Hematopoietic multipotent progenitor cell (in vitro differentiated cells): Measurements from ENCODE around the gene CCDC88A. TPM values are rescaled to one million over a fixed set of nuclear protein-coding genes. Genes with fewer than 3 reads are reported as not detected.
A peak's percentile ranks its signal among the peaks of the same experiment; 100 is the strongest.
"Not testable (repeated sequence)": the region's sequence is repeated elsewhere in the genome, so short reads cannot be mapped to it uniquely, and the experiment has no call there.

Experiments
- DNase-seq, 3 donors: peaks; one replicate each; pipeline ENCODE4 v3.0.0-alpha.2; 2011 to 2015; ENCODE audit warnings: low read depth in 2 of 3, low spot score in 2 of 3
- total RNA-seq: library from RNA; depleted of rRNA; stranded (reverse); fragments of >200 nt; gene quantifications from one replicate; pipeline ENCODE4 v1.2.3, GENCODE V29; 2012

CCDC88A gene
- total RNA-seq, 1 donor, result 47.1 TPM

- DNase-seq, result no peak
These were observed 92.0 kb downstream of the CCDC88A start for GRCh38 chr2:55327470-55328230.

GRCh38 chr2:55314985-55315384 is 104.7 kb downstream of the CCDC88A start:
- DNase-seq, result no peak

- peak in 2 of 3 donors; percentile 1 to 17 for DNase-seq
These were observed 108.2 kb downstream of the CCDC88A start for GRCh38 chr2:55311444-55311870.

- DNase-seq, result peak in 2 of 3 donors; percentile 15 to 21
These were observed 110.2 kb downstream of the CCDC88A start for GRCh38 chr2:55309446-55309845.

- no peak for DNase-seq
These were observed 117.4 kb downstream of the CCDC88A start for GRCh38 chr2:55302241-55302640.

- DNase-seq, result no peak
These were observed 118.4 kb downstream of the CCDC88A start for GRCh38 chr2:55301277-55301676.

- DNase-seq, result no peak
These were observed 123.3 kb downstream of the CCDC88A start for GRCh38 chr2:55296393-55296792.

GRCh38 chr2:55283083-55283482 is 136.6 kb downstream of the CCDC88A start:
- DNase-seq, result no peak

- DNase-seq, result peak; percentile 69 to 90 (median 88)
These were observed 137.3 kb downstream of the CCDC88A start for GRCh38 chr2:55282110-55282917.

- not testable (repeated sequence) for DNase-seq
These were observed 138.7 kb downstream of the CCDC88A start for GRCh38 chr2:55280851-55281546.

- DNase-seq, result not testable (repeated sequence)
These were observed 139.7 kb downstream of the CCDC88A start for GRCh38 chr2:55279859-55280424.

- DNase-seq, result not testable (repeated sequence)
These were observed 140.3 kb downstream of the CCDC88A start for GRCh38 chr2:55279214-55279835.

GRCh38 chr2:55277310-55277709 is 142.3 kb downstream of the CCDC88A start:
- no peak for DNase-seq

GRCh38 chr2:55274346-55274745 is 145.3 kb downstream of the CCDC88A start:
- DNase-seq, result not testable (repeated sequence)

GRCh38 chr2:55269645-55269990 is 150.0 kb downstream of the CCDC88A start:
- peak in 1 of 3 donors; percentile 32 for DNase-seq

GRCh38 chr2:55268907-55269644 is 150.6 kb downstream of the CCDC88A start, which contains the start of gene MTIF2:
MTIF2 (minus strand) TSS chr2:55269231; CDS start chr2:55263858, 5,373 bp downstream.
- DNase-seq, result peak; percentile 58 to 91 (median 89)

- DNase-seq, result no peak
These were observed 151.3 kb downstream of the CCDC88A start for GRCh38 chr2:55268288-55268906.

- DNase-seq, result not testable (repeated sequence)
These were observed 160.1 kb downstream of the CCDC88A start for GRCh38 chr2:55259586-55259985.

GRCh38 chr2:55252832-55253231 is 166.8 kb downstream of the CCDC88A start:
- DNase-seq, result no peak
